Neural cell (in vitro differentiated cells): ENCODE data around the gene SEZ6L2. TPM values are rescaled to one million over a fixed set of nuclear protein-coding genes. Genes with fewer than 3 reads are reported as not detected.

ENCODE experiments used
- H2AFZ ChIP-seq: fragments of 200-600, 300-800 bp; sonication (generic), shearing (Covaris generic); 2 replicates; pipeline ENCODE4 v1.6.0; 2014; ENCODE audit warnings: low read depth, mild to moderate bottlenecking, antibody characterized with exemption, low read length, moderate library complexity
- H3F3A ChIP-seq: fragments of 200-600 bp; shearing (Covaris generic); 2 replicates; pipeline ENCODE4 v1.6.1; 2016; ENCODE audit warnings: mild to moderate bottlenecking, moderate library complexity, mixed read lengths, antibody characterized with exemption, low read length; ENCODE audit not compliant: insufficient read depth, poor library complexity, severe bottlenecking
- H3K27ac ChIP-seq: fragments of 200-600, 300-800 bp; sonication (generic), shearing (Covaris generic); 2 replicates; pipeline ENCODE4 v1.5.1; 2014; ENCODE audit warnings: mild to moderate bottlenecking, low read length, moderate library complexity
- H3K27me3 ChIP-seq: fragments of 300-800, 200-600 bp; sonication (generic), shearing (Covaris generic); 2 replicates; pipeline ENCODE4 v1.6.0; 2014; ENCODE audit warnings: mild to moderate bottlenecking, low read depth, low read length, moderate library complexity; ENCODE audit not compliant: insufficient read depth
- H3K36me3 ChIP-seq: fragments of 300-800, 200-600 bp; sonication (generic), shearing (Covaris generic); 2 replicates; pipeline ENCODE4 v1.5.1; 2014; ENCODE audit warnings: mild to moderate bottlenecking, antibody characterized with exemption, low read length, moderate library complexity; ENCODE audit not compliant: insufficient read depth
- H3K4me2 ChIP-seq: fragments of 300-800, 200-600 bp; sonication (generic), shearing (Covaris generic); 2 replicates; pipeline ENCODE4 v1.6.0; 2014; ENCODE audit warnings: mild to moderate bottlenecking, low read length
- H3K4me3 ChIP-seq: fragments of 300-800, 200-600 bp; sonication (generic), shearing (Covaris generic); 2 replicates; pipeline ENCODE4 v1.5.1; 2014; ENCODE audit warnings: mild to moderate bottlenecking, low read length, moderate library complexity
- H3K79me2 ChIP-seq: fragments of 200-600 bp; shearing (Covaris generic); replicated peaks from 2 replicates; pipeline ENCODE4 v1.6.0; 2014; ENCODE audit warnings: mild to moderate bottlenecking, low read length, moderate library complexity; ENCODE audit not compliant: insufficient read depth
- H3K9ac ChIP-seq: fragments of 300-800, 200-600 bp; sonication (generic), shearing (Covaris generic); 2 replicates; pipeline ENCODE4 v1.6.1; 2016; ENCODE audit warnings: mild to moderate bottlenecking, low read length, mixed read lengths
- H3K9me2 ChIP-seq: fragments of 200-600 bp; shearing (Covaris generic); 2 replicates; pipeline ENCODE4 v1.6.1; 2016; ENCODE audit warnings: mild to moderate bottlenecking, low read length, mixed read lengths; ENCODE audit not compliant: insufficient read depth
- H3K9me3 ChIP-seq: fragments of 200-600, 300-800 bp; sonication (generic), shearing (Covaris generic); 2 replicates; pipeline ENCODE4 v1.6.1; 2016; ENCODE audit warnings: mild to moderate bottlenecking, mixed run types, low read length, moderate library complexity, mixed read lengths
- H4K20me1 ChIP-seq: fragments of 200-600 bp; shearing (Covaris generic); 2 replicates; pipeline ENCODE4 v1.6.1; 2016; ENCODE audit warnings: mild to moderate bottlenecking, mixed run types; ENCODE audit not compliant: insufficient read depth
- EP300 ChIP-seq: fragments of 450-650 bp; conservative IDR thresholded peaks from 2 replicates; pipeline ENCODE4 v1.6.1; 2014; ENCODE audit warnings: antibody characterized with exemption, mild to moderate bottlenecking, moderate library complexity; ENCODE audit not compliant: poor library complexity, severe bottlenecking
- EZH2 ChIP-seq: fragments of 200-600, 300-800 bp; shearing (Covaris generic), sonication (generic); IDR thresholded peaks from 2 replicates; pipeline ENCODE4 v1.6.1; 2014; ENCODE audit warnings: antibody characterized with exemption, low read length, borderline replicate concordance, mild to moderate bottlenecking; ENCODE audit not compliant: insufficient read depth, poor library complexity, severe bottlenecking
- MXI1 ChIP-seq: fragments of 450-650 bp; conservative IDR thresholded peaks from 2 replicates; pipeline ENCODE4 v1.6.1; 2014; ENCODE audit warnings: antibody characterized with exemption, mild to moderate bottlenecking; ENCODE audit not compliant: poor library complexity, severe bottlenecking
- RAD21 ChIP-seq: fragments of 450-650 bp; conservative IDR thresholded peaks from 2 replicates; pipeline ENCODE4 v1.6.1; 2014; ENCODE audit warnings: antibody characterized with exemption, mild to moderate bottlenecking, moderate library complexity
- SMC3 ChIP-seq: fragments of 450-650 bp; conservative IDR thresholded peaks from 2 replicates; pipeline ENCODE4 v1.6.1; 2014; ENCODE audit warnings: antibody characterized with exemption, mild to moderate bottlenecking, moderate library complexity; ENCODE audit not compliant: poor library complexity
- TAF1 ChIP-seq: IDR thresholded peaks from 2 replicates; pipeline ENCODE4 v1.6.1; 2012; ENCODE audit warnings: low read depth
- polyA plus RNA-seq: library from polyadenylated mRNA; depleted of rRNA; stranded (reverse); fragments of >200 nt; gene quantifications from 2 replicates; pipeline ENCODE4 v1.2.3, GENCODE V29; 2014
- TF ChIP-seq, protein P1 (sequence below): fragments of 450-650 bp; IDR thresholded peaks from 2 replicates; pipeline ENCODE4 v1.5.1; 2014; ENCODE audit warnings: antibody characterized with exemption, mild to moderate bottlenecking, moderate library complexity; ENCODE audit not compliant: poor library complexity, severe bottlenecking
- TF ChIP-seq, protein P2 (sequence below): IDR thresholded peaks from 2 replicates; pipeline ENCODE4 v1.6.1; 2012; ENCODE audit warnings: borderline replicate concordance

SEZ6L2 gene
- polyA plus RNA-seq, 1 donor from 2014 or later, result 48.8 TPM

DNA sequence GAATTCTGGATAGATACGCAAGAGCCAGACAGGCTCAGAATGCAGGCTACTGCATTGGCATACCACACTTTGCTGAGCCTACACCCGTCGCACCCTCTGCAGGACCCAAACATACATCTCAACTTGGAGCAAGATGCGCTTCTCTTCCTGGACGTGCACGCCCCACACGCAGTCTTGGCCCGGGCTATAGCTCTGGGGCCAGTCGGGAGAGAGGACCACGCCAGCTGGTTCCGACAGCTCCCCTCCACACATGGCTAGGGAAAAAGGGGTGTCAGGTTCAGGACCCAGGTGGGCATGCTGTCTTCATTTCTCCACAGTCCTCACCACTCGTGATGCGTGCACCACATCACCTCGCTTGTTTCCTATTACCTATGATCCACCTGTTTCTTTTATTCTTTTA is 21.2 kb downstream of the SEZ6L2 start:
- TF ChIP-seq SMC3 (no peak), RAD21 (no peak), TAF1 (no peak), EZH2 (no peak), MXI1 (no peak)
- Histone ChIP-seq H3K27me3 (peaks cover 5% of the 10 kb centered on the region), H3K4me3 (no peak overlapping the region), H3K9me3 (no peaks in the 10 kb centered on the region), H3K36me3 (no peaks in the 10 kb centered on the region), H3K79me2 (no peaks in the 10 kb centered on the region), H2AFZ (no peak overlapping the region), H3F3A (no peaks in the 10 kb centered on the region), H3K4me2 (no peak overlapping the region), H3K9me2 (no peaks in the 10 kb centered on the region), H3K27ac (no peak overlapping the region), H3K9ac (no peak overlapping the region), H4K20me1 (no peaks in the 10 kb centered on the region)

DNA sequence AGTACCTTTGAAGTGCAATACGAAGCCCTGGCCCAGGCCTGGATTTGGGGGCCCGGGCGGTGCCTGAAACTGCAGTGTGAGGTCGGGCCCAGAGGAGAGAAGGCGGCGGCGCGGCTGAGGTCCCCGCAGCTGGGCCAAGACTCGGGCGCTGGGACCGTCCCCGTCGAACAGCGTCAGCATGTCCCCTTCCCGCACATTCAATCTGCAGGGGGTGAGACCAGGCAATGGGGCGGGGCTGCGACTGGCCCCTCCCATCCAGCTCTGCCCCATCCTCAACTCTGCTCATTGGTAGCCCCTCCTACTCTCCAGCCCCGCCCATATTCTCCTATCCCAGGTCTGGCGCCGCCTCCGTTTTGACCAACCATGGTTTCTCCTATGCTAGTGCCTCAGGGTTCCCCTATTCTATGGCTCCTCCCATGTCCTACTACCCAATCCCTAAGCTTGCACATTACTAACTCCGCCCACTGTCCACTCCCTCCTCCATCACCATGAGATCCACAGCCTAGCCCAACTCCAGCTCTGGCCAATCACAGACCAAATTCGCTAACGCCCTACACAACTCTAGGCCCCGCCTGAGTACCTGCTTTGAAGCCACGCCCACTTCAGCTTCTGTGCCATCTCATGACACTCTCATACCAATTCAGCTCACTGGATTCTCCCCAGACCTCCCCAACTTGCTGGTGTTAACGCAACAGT is 21.9 kb downstream of the SEZ6L2 start:
- no peak overlapping the region for H3K27ac ChIP-seq
- no peaks in the 10 kb centered on the region for H3F3A ChIP-seq
- TF ChIP-seq TAF1 (no peak), SMC3 (no peak), RAD21 (no peak), EP300 (no peak), EZH2 (no peak), MXI1 (no peak)
- TF ChIP-seq, protein P1, sequence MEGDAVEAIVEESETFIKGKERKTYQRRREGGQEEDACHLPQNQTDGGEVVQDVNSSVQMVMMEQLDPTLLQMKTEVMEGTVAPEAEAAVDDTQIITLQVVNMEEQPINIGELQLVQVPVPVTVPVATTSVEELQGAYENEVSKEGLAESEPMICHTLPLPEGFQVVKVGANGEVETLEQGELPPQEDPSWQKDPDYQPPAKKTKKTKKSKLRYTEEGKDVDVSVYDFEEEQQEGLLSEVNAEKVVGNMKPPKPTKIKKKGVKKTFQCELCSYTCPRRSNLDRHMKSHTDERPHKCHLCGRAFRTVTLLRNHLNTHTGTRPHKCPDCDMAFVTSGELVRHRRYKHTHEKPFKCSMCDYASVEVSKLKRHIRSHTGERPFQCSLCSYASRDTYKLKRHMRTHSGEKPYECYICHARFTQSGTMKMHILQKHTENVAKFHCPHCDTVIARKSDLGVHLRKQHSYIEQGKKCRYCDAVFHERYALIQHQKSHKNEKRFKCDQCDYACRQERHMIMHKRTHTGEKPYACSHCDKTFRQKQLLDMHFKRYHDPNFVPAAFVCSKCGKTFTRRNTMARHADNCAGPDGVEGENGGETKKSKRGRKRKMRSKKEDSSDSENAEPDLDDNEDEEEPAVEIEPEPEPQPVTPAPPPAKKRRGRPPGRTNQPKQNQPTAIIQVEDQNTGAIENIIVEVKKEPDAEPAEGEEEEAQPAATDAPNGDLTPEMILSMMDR, result no peak
- TF ChIP-seq, protein P2, sequence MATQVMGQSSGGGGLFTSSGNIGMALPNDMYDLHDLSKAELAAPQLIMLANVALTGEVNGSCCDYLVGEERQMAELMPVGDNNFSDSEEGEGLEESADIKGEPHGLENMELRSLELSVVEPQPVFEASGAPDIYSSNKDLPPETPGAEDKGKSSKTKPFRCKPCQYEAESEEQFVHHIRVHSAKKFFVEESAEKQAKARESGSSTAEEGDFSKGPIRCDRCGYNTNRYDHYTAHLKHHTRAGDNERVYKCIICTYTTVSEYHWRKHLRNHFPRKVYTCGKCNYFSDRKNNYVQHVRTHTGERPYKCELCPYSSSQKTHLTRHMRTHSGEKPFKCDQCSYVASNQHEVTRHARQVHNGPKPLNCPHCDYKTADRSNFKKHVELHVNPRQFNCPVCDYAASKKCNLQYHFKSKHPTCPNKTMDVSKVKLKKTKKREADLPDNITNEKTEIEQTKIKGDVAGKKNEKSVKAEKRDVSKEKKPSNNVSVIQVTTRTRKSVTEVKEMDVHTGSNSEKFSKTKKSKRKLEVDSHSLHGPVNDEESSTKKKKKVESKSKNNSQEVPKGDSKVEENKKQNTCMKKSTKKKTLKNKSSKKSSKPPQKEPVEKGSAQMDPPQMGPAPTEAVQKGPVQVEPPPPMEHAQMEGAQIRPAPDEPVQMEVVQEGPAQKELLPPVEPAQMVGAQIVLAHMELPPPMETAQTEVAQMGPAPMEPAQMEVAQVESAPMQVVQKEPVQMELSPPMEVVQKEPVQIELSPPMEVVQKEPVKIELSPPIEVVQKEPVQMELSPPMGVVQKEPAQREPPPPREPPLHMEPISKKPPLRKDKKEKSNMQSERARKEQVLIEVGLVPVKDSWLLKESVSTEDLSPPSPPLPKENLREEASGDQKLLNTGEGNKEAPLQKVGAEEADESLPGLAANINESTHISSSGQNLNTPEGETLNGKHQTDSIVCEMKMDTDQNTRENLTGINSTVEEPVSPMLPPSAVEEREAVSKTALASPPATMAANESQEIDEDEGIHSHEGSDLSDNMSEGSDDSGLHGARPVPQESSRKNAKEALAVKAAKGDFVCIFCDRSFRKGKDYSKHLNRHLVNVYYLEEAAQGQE, result no peak
- no peak overlapping the region for H3K4me3 ChIP-seq
- H3K9ac ChIP-seq, result no peak overlapping the region
- H3K9me2 ChIP-seq, result no peaks in the 10 kb centered on the region
- no peaks in the 10 kb centered on the region for H4K20me1 ChIP-seq
- peaks cover 5% of the 10 kb centered on the region for H3K27me3 ChIP-seq
- H3K79me2 ChIP-seq, result no peaks in the 10 kb centered on the region
- H3K9me3 ChIP-seq, result no peaks in the 10 kb centered on the region
- H3K36me3 ChIP-seq, result no peaks in the 10 kb centered on the region
- H2AFZ ChIP-seq, result no peak overlapping the region
- no peak overlapping the region for H3K4me2 ChIP-seq
